ENCODE data around the gene CUEDC1.
"Not testable (repeated sequence)": the region's sequence is repeated elsewhere in the genome, so short reads cannot be mapped to it uniquely, and the experiment has no call there.

Gene CUEDC1

DNA sequence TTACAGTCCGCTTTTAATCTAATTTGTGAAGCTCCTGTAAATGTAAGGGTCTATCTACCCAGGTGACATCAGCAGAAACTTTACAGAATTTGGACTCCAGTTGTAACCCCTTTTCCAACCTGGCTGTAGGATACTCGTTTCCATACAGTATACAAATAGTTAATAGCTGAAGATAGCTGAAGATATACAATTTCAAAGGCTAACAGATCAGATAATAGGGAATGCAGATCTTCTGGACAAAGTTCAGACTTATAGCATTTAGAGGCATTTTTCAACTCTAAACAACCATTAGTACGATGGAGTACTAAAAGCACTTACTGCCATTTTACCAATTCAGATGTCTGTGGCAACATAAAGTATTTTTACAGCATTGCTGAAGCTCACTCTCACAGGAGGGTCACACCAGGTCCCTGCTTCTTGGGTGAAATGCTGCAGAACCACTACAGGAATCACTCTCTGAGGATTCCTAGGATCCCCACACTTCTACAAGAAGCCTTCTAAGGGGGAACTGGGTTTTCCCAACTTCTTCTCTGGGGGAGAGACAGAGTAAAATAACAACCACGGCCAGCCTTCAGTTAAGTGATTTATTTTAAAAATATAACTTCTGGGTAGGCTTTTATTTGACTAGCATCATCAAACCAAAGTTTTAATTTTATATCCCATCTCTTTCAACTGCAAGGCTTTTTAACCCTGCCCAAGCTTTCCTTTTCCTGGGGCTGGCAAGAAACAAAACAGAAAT lies 29.9 kb upstream of the CUEDC1 start:
- no peak for DNase-seq

GRCh38 chr17:57984261-57984890 lies 29.2 kb upstream of the CUEDC1 start:
- no peak for DNase-seq

GRCh38 chr17:57983446-57983845 lies 28.2 kb upstream of the CUEDC1 start:
- DNase-seq, result no peak

GRCh38 chr17:57982452-57983170 lies 27.4 kb upstream of the CUEDC1 start:
- DNase-seq, result no peak

GRCh38 chr17:57980522-57980921 lies 25.3 kb upstream of the CUEDC1 start:
- no peak for DNase-seq

- DNase-seq, result no peak
Measured at GRCh38 chr17:57979076-57979475, 23.9 kb upstream of the CUEDC1 start.

DNA sequence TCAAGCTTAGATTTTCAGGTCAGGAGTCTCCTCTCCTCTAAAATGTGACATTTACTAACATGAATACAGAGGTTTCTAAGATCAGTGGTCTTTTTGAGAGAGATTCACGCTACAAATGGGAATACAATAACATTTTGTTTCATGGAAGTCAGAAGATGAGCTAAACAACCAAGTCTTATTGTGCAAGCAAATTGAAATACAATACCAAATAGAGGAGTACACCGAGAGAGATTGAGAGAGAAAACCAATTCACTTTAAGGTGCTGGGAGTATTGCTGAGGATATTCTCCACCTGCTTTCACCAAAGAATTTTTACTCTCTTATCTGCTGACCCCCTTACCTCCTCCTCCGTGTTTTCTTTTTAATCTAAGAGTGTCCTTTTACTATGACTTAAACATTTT lies 21.4 kb upstream of the CUEDC1 start:
- DNase-seq, result no peak

DNA sequence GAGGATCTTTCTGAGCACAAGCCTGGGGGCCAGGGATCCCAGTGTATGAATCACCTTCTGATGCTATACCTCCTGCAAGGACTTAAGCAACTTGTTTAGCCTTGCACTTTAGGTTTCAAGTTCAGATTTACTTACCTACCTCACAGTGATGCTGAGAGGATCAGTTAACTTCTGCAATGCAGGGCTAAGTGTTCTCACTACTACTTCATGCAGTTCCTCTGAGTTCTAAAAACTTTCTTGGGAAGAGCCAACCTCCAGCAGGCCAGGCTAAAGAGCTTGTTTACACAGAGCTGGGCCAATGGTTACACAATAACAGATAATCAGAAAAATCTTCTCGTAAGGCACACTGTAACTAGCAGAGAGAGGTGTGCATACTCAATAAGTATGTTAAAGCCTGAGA lies 19.8 kb upstream of the CUEDC1 start:
- DNase-seq, result no peak

GRCh38 chr17:57974053-57974824 lies 19.0 kb upstream of the CUEDC1 start:
- DNase-seq, result not testable (repeated sequence)

- no peak for DNase-seq
Measured at GRCh38 chr17:57972151-57972550, 16.9 kb upstream of the CUEDC1 start.

DNA sequence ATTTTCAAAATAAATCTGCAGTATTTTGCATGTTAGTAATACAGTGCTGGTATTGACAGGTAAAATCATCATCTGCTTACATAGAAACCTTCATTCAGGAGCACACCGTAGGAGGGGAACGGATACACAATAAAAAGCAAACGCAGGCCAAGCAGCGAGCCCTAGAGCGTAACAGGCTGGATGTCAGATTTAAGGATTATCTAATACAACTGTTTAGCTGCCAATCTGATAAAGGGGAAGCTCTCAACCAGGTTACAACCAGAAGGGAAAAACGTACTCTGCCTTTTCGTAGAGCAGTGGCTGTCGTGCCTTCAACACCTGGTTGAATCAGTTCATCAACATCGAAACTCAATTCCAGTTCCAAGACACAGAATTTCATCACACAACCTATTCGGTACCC lies 16.4 kb upstream of the CUEDC1 start:
- DNase-seq, result no peak

DNA sequence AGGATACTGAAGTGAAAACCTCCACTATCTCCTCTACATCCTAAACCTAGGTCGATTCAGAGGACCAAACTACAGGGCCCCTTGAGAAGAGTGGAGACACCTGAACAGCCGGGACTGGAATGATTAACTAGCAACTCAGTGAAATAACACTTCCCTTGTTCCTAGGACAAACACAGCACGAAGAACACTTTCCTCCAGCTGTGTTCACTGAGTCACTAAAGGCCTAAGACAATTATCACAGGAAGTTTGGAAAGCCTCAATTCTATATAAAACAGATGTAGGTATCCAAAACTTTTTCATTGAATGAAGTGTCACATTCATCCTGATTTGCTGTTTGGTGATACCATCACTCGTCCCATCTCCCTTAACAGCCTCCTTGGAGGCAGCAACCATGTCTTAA lies 15.5 kb upstream of the CUEDC1 start:
- no peak for DNase-seq

DNA sequence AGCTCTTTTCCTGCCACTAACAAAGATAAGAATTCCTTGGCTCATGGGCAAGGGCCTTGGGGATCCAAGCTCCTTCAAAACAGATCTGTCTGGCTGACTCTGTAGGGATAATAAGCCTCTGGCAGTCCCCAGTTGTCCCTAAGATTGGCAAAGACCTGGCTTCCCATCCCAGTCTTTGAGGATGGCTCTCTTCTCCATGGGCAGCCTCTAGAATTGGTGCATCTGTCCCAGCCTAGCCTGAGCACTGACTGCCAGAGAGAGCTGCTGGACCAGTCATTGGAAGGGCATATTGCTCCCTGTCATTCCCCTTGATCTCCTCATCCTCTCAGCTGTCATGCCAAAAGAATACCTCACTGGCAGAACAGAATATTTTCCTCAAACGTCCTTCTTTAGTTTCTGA lies 13.2 kb upstream of the CUEDC1 start:
- DNase-seq, result no peak

GRCh38 chr17:57966875-57967274 lies 11.7 kb upstream of the CUEDC1 start:
- no peak for DNase-seq

- DNase-seq, result no peak
Measured at GRCh38 chr17:57966246-57966645, 11.0 kb upstream of the CUEDC1 start.

DNA sequence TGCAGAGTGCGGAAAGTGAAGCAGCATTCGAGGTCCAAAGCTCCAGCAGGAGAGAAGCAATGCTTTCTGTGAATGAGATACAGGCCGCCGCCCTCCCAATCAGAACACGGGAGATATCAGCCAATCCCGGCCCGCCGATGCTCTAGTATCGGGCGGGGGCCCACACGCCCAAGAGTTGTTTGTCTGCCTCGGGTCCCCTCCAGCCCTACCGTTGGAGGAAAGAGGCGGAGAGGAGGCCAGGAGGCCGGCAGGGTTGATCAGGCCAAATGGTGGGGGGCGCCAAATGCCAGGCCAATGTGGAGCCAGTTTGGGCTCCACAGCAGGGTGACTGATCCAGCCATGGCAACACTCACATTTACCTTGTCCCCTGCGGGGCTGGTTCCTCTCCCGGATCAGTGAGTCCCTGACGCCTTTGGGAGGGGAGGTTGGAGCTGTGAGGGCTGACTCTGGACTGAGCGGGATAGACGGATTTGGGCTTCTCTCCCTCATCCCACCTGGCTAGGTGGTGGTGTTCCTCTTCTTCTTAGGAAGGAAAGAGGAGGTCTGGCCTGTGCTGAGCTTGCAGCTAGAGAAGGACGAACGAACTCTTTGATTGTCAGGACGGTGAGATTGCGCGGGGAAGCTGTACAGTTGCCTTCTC lies 10.4 kb upstream of the CUEDC1 start:
- DNase-seq, result no peak

DNA sequence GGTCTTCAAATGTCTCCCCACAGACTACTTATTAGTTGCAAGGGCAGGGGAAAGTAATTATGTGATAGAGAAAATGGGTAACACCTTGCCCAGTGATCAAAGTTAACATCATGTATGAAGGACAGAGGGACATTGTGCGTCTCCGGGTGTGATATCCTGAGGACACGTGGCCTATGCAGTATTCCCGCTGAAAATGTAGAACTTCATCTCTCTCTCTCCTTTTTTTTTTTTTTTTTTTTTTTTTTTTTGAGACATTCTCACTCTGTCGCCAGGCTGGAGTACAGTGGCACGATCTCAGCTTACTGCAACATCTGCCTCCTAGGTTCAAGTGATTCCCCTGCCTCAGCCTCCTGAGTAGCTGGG lies 7.9 kb upstream of the CUEDC1 start:
- DNase-seq, result no peak

DNA sequence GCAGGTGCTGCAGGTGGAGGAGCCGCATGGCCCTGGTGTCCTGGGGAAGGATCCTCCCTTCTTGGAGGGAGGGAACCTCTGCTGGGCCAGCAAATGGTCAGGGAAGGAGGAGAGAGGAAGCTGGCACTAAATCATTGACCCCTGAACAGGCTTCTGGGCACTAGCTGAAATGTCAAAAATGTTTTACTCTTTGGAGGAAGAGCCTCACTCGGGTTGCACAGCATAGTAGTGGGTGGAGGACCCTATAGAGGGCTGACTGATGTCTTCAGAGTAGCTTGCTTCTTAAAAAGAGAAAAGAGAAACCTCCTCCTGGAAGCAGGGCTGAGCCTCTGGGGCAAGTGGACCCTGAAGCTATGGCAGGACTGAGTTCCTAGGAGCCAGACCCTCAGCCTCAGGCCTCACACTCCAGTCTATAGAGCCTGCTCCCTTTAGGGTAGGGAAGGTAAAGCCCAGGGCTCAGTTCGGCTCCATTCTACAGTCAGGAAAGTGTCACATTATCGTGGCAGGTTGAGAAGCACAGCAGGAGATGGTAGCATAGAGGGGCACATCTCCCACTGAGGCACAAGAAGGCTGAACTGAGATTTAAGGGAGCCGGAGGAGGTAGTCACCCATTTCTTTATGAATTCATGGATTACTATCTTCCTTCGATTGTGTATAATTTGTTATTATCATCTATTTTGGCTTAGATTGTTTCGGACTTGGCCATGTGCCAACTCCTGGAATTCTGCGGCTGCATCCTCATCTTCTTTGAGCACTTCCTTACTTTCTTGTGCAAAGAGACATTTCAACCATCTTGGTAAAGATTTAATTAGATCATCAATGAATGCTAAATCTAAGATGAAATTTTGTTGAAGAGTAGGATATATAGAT lies 7.3 kb upstream of the CUEDC1 start:
- DNase-seq, result no peak

DNA sequence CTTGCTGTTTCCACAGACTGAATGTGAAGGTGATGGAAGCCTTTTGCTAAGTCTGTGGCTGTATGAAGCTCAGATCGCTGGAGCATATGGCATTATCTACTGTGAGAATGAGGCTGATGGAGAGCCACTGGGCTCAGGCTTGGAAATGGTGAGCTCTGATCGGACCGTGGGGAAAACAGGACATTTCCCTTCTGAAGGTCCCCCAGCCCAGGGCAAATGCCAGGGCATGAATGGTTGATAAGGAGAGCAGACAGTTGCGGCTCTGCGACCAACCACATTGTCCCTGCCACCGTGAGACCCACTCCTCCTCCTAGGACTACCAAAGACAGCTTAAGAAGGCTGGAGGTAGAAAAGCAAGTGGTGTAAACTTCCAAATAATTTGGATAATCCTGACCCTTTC lies 4.7 kb upstream of the CUEDC1 start:
- DNase-seq, result no peak

GRCh38 chr17:57958391-57958790 lies 3.2 kb upstream of the CUEDC1 start:
- not testable (repeated sequence) for DNase-seq

DNA sequence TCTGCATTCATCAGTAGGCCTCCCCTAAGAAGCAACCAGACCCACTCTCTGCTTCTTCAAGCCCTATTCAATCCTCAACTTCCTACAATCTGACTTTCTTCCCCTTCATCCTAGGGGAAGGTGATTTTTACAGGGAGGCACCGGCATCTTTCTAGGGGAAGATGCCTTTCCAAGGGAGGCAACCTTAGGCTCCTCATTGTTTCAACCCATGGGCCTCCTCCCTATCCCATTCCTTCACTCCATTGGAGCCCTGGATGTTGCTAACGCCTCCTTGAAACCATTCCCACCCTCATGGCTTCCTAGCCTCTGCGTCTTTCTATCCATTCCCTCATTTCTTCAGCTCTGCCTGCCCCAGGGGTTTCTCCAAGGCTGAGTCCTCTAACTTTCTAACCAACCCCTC lies 2.7 kb upstream of the CUEDC1 start:
- DNase-seq, result no peak

All from NCI-H2227 treated with DMSO at 0.1 percent for 48 hours (cell line).